HG02763 (cell line): Measurements from ENCODE around the gene PRAMEF27.
"Not testable (repeated sequence)": the region's sequence is repeated elsewhere in the genome, so short reads cannot be mapped to it uniquely, and the experiment has no call there.

ENCODE experiments used
- ATAC-seq: cut with Tn5 transposase; IDR thresholded peaks from one replicate; pipeline ENCODE4 v1.9.1; 2021; ENCODE audit warnings: mild to moderate bottlenecking, moderate library complexity; ENCODE audit not compliant: unreplicated experiment

The PRAMEF27 gene

DNA sequence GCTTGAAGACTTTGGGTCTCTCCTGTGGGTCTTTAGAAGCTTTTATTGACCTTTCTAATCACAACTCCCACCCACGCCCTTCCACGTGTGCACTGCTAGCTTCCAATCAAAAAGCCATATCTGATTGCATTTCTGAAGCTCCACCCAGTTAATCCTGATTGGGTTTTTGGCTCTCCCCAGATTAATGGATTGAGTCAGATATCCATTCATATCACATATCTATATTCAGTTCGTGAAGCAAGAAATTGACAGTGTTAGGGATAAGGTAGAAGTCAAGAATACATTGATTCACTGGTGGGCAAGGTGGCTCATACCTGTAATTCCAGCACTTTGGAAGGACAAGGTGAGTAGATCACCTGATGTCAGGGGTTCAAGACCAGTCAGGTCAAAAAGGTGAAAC, at the start of gene PRAMEF27:
TSS of gene PRAMEF27 (minus strand) at position 101 of the 400 bp plus-strand sequence. CDS start 2,916 bp downstream, outside the sequence.
- not testable (repeated sequence) for ATAC-seq

DNA sequence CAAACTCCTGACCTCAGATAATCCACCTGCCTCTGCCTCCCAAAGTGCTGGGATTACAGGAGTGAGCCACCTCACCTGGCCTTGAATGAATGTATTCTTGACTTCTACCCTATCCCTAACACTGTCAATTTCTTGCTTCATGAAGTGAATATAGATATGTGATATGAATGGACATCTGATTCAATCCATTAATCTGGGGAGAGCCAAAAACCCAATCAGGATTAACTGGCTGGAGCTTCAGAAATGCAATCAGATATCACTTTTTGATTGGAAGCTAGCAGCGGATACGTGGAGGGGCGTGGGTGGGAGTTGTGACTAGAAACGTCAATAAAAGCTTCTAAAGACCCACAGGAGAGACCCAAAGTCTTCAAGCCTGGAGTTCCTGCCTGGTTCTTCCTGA, 14.1 kb upstream of the PRAMEF27 start, which contains the start of gene PRAMEF25:
TSS of gene PRAMEF25 (plus strand) at position 301 of the 400 bp plus-strand sequence. CDS start 2,920 bp downstream, outside the sequence.
- ATAC-seq = not testable (repeated sequence)

DNA sequence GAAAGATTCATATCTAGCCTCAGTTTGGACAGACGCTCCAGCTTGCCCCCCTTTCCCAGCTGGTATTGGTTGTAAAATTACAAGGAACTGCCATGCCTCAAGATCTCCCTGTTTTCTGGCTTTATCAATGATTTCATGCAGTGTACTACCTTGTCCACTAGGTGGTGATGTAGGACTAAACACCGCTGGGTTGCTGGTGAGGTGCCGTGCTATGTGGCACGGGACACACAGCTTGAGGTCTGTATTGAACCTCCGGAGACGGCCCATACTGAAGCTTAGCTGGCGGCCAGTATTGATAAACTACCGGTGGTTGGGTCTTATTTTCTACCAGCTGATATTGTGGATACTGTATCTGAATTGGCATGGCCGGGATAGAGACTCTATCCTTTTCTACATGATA, 36.5 kb downstream of the PRAMEF27 start:
- ATAC-seq = not testable (repeated sequence)

DNA sequence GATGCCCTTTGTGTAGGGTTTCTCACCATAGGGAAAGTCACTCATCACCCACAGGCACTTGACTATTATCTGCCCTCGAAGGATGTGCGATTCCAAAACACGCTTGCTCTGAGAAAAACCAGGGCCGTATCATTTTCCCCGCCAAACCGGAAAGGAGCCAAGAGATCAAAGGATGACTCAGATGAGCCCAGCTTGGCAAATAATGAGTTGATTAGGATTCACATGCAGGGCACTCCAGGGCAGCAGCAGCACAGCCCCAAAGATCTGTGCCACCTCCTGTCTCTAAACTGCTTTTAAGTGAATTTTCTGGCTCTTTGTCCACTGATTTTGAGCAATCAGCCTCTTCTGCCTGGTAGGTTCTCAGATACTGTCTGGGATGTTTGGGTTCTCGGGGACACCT, 44.4 kb downstream of the PRAMEF27 start:
- not testable (repeated sequence) for ATAC-seq

DNA sequence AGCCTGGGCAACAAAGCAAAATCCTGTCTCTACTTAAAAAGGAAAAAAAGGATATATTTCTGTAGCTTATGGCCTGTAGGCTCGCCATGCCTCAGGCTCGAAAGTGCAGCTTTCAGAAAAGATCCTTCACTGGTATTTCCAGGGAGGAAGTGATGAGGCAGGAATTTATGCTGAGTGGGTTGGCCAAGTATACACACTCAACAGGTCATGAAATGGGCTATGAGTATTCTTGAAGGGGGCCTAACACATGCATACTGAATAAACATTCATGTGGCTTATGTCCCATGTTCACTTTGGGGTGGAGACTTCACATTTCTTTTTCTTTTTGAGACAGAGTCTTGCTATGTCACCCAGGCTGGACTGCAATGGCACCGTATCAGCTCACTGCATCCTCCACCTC, 47.0 kb downstream of the PRAMEF27 start:
- ATAC-seq = not testable (repeated sequence)

DNA sequence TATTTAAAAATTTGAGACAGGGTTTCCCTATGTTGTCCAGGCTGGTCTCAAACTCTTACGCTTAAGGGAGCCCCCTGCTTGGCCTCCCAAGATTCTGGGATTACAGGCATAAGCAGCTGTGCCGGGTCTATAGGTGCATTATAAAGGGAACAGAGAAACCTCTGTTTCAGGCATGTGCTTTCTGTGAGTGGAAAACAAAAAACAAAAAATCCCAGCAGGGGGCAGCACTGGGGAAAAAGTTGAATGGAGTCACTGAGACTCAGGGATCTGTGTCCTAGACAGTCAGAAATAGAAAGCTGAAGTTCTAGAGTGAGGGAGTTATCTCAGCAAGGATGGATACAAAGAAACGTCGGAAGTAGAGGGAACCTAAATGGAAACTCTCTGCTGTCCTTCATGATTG, 50.6 kb downstream of the PRAMEF27 start:
- ATAC-seq = not testable (repeated sequence)
